ENCODE data around the gene UCP2.

The UCP2 gene

GRCh38 chr11:73932781-73933180 lies 49.9 kb downstream of the UCP2 start:
- TF ChIP-seq, protein P1, sequence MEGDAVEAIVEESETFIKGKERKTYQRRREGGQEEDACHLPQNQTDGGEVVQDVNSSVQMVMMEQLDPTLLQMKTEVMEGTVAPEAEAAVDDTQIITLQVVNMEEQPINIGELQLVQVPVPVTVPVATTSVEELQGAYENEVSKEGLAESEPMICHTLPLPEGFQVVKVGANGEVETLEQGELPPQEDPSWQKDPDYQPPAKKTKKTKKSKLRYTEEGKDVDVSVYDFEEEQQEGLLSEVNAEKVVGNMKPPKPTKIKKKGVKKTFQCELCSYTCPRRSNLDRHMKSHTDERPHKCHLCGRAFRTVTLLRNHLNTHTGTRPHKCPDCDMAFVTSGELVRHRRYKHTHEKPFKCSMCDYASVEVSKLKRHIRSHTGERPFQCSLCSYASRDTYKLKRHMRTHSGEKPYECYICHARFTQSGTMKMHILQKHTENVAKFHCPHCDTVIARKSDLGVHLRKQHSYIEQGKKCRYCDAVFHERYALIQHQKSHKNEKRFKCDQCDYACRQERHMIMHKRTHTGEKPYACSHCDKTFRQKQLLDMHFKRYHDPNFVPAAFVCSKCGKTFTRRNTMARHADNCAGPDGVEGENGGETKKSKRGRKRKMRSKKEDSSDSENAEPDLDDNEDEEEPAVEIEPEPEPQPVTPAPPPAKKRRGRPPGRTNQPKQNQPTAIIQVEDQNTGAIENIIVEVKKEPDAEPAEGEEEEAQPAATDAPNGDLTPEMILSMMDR (IDR thresholded peaks at IDR 0.05) = no peak
- H3K4me1 ChIP-seq = no peaks in the 10 kb centered on the region
- intact Hi-C loops (cut with DNase I; ENCODE audit: low total_unique reads) = no loop called here
- H3K9me3 ChIP-seq = no peaks in the 10 kb centered on the region
- H3K27ac ChIP-seq = no peak overlapping the region
- DNase-seq = no peak
- peaks cover 18 to 46% (median 32%) of the 10 kb centered on the region in 3 donors for H3K36me3 ChIP-seq
- no peak overlapping the region for H3K4me3 ChIP-seq
- H3K27me3 ChIP-seq = no peaks in the 10 kb centered on the region

DNA sequence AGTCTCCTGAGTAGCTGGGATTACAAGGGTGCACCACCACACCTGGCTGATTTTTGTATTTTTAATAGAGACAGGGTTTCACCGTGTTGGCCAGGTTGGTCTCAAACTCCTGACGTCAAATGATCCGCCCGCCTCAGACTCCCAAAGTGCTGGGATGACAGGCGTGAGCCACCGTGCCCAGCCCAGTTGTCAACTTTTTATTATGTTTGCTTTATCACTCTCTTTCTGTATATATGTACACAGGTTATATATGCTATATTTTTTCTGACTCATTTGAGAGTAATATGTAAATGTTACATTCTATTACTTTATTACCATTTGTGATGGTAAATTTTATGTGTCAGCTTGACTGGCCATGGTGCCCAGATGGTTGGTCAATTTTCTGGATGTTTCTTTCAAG lies 50.7 kb downstream of the UCP2 start:
- no peak overlapping the region for H3K4me3 ChIP-seq
- no peaks in the 10 kb centered on the region for H3K9me3 ChIP-seq
- TF ChIP-seq, protein P1 (IDR thresholded peaks at IDR 0.05) = no peak
- H3K27ac ChIP-seq = no peak overlapping the region
- H3K27me3 ChIP-seq = no peaks in the 10 kb centered on the region
- DNase-seq = no peak
- intact Hi-C loops (cut with DNase I; ENCODE audit: low total_unique reads) = no loop called here
- H3K4me1 ChIP-seq = no peaks in the 10 kb centered on the region
- H3K36me3 ChIP-seq = peaks cover 26 to 54% (median 41%) of the 10 kb centered on the region in 3 donors

GRCh38 chr11:73931039-73931645 lies 51.5 kb downstream of the UCP2 start:
- peaks cover 29 to 62% (median 49%) of the 10 kb centered on the region in 3 donors for H3K36me3 ChIP-seq
- no peak overlapping the region for H3K27ac ChIP-seq
- no peaks in the 10 kb centered on the region for H3K4me1 ChIP-seq
- DNase-seq = no peak
- H3K27me3 ChIP-seq = no peaks in the 10 kb centered on the region
- no peak overlapping the region for H3K4me3 ChIP-seq
- no peaks in the 10 kb centered on the region for H3K9me3 ChIP-seq
- intact Hi-C loops (cut with DNase I; ENCODE audit: low total_unique reads) = no loop called here
- TF ChIP-seq, protein P1 (IDR thresholded peaks at IDR 0.05) = no peak

- DNase-seq = no peak
- H3K27me3 ChIP-seq = no peaks in the 10 kb centered on the region
- no peak overlapping the region for H3K4me3 ChIP-seq
- no peak overlapping the region for H3K27ac ChIP-seq
- H3K9me3 ChIP-seq = no peaks in the 10 kb centered on the region
- intact Hi-C loops (cut with DNase I; ENCODE audit: low total_unique reads) = no loop called here
- H3K4me1 ChIP-seq = no peaks in the 10 kb centered on the region
- H3K36me3 ChIP-seq = peaks cover 38 to 78% (median 60%) of the 10 kb centered on the region in 3 donors
- TF ChIP-seq, protein P1 (IDR thresholded peaks at IDR 0.05) = no peak
These were observed 53.3 kb downstream of the UCP2 start for GRCh38 chr11:73929388-73929787.

Measured in tibial artery (tissue), 4 donors.